Measurements from ENCODE around the gene TPRN.

Gene TPRN

GRCh38 chr9:137212520-137212919 is 12.0 kb upstream of the TPRN start:
- H3K27me3 Mint-ChIP-seq = no peaks in the 10 kb centered on the region
- peaks cover 1% of the 10 kb centered on the region for H3K4me1 Mint-ChIP-seq (ENCODE audit: low read depth)

GRCh38 chr9:137211532-137211931 is 11.0 kb upstream of the TPRN start:
- Mint-ChIP-seq H3K27me3 (no peaks in the 10 kb centered on the region), H3K4me3 (no peak overlapping the region), H3K27ac (no peak overlapping the region), H3K9me3 (ENCODE audit: low read depth) (no peaks in the 10 kb centered on the region), H3K36me3 (peaks cover 3% of the 10 kb centered on the region), H3K4me1 (ENCODE audit: low read depth) (peaks cover 11% of the 10 kb centered on the region)

More at GRCh38 chr9:137212520-137212919, 12.0 kb upstream of the TPRN start:
- no peak overlapping the region for H3K27ac Mint-ChIP-seq
- no peak overlapping the region for H3K4me3 Mint-ChIP-seq
- H3K9me3 Mint-ChIP-seq (ENCODE audit: low read depth) = no peaks in the 10 kb centered on the region
- peaks cover 1% of the 10 kb centered on the region for H3K36me3 Mint-ChIP-seq

GRCh38 chr9:137206602-137207001 is 6.1 kb upstream of the TPRN start:
- Mint-ChIP-seq H3K27ac (peak overlapping the region; percentile 85), H3K27me3 (no peaks in the 10 kb centered on the region), H3K4me1 (ENCODE audit: low read depth) (peaks cover 35% of the 10 kb centered on the region), H3K36me3 (peaks cover 3% of the 10 kb centered on the region), H3K4me3 (peak overlapping the region; percentile 90), H3K9me3 (ENCODE audit: low read depth) (no peaks in the 10 kb centered on the region)

- H3K9me3 Mint-ChIP-seq (ENCODE audit: low read depth) = no peaks in the 10 kb centered on the region
- peak within 1 kb of the TSS; percentile 95 for H3K4me3 Mint-ChIP-seq
- H3K36me3 Mint-ChIP-seq = peaks cover 3% of the 10 kb centered on the region
- peaks cover 37% of the 10 kb centered on the region for H3K4me1 Mint-ChIP-seq (ENCODE audit: low read depth)
- peak within 1 kb of the TSS; percentile 93 for H3K27ac Mint-ChIP-seq
- no peaks in the 10 kb centered on the region for H3K27me3 Mint-ChIP-seq
Measured at GRCh38 chr9:137205126-137206069, 4.9 kb upstream of the TPRN start, which contains the start of the genes NDOR1 and TMEM203. Gene NDOR1, plus strand, starts transcription at chr9:137205700. Its CDS starts 78 bp downstream, at chr9:137205778. Gene TMEM203, minus strand, starts transcription at chr9:137205648. Its CDS starts 234 bp downstream, at chr9:137205414.

- Mint-ChIP-seq H3K9me3 (ENCODE audit: low read depth) (no peaks in the 10 kb centered on the region), H3K27ac (peak overlapping the region; percentile 93), H3K36me3 (peaks cover 3% of the 10 kb centered on the region), H3K4me1 (ENCODE audit: low read depth) (peaks cover 37% of the 10 kb centered on the region), H3K4me3 (peak overlapping the region; percentile 95), H3K27me3 (no peaks in the 10 kb centered on the region)
Measured at GRCh38 chr9:137204731-137205125, 4.2 kb upstream of the TPRN start.

- Mint-ChIP-seq H3K27ac (no peak overlapping the region), H3K36me3 (peaks cover 3% of the 10 kb centered on the region), H3K9me3 (ENCODE audit: low read depth) (no peaks in the 10 kb centered on the region), H3K4me1 (ENCODE audit: low read depth) (peaks cover 39% of the 10 kb centered on the region), H3K4me3 (peak overlapping the region; percentile 40), H3K27me3 (no peaks in the 10 kb centered on the region)
Measured at GRCh38 chr9:137202966-137203365, 2.4 kb upstream of the TPRN start.

- no peaks in the 10 kb centered on the region for H3K27me3 Mint-ChIP-seq
- H3K4me1 Mint-ChIP-seq (ENCODE audit: low read depth) = peaks cover 26% of the 10 kb centered on the region
- no peaks in the 10 kb centered on the region for H3K36me3 Mint-ChIP-seq
- H3K4me3 Mint-ChIP-seq = peak overlapping the region; percentile 83
- peak overlapping the region; percentile 58 for H3K27ac Mint-ChIP-seq
- H3K9me3 Mint-ChIP-seq (ENCODE audit: low read depth) = no peaks in the 10 kb centered on the region
Measured at GRCh38 chr9:137201205-137201868, 796 bp upstream of the TPRN start.

GRCh38 chr9:137199411-137200121 is 975 bp downstream of the TPRN start:
- no peaks in the 10 kb centered on the region for H3K9me3 Mint-ChIP-seq (ENCODE audit: low read depth)
- H3K4me1 Mint-ChIP-seq (ENCODE audit: low read depth) = peaks cover 23% of the 10 kb centered on the region
- no peaks in the 10 kb centered on the region for H3K27me3 Mint-ChIP-seq
- H3K36me3 Mint-ChIP-seq = no peaks in the 10 kb centered on the region
- H3K4me3 Mint-ChIP-seq = peak overlapping the region; percentile 81
- no peak overlapping the region for H3K27ac Mint-ChIP-seq

- no peaks in the 10 kb centered on the region for H3K36me3 Mint-ChIP-seq
- peaks cover 16% of the 10 kb centered on the region for H3K4me1 Mint-ChIP-seq (ENCODE audit: low read depth)
- H3K27me3 Mint-ChIP-seq = no peaks in the 10 kb centered on the region
Measured at GRCh38 chr9:137198902-137199283, 1.6 kb downstream of the TPRN start.

GRCh38 chr9:137198051-137198901 is 2.3 kb downstream of the TPRN start:
- Mint-ChIP-seq H3K4me1 (ENCODE audit: low read depth) (peaks cover 13% of the 10 kb centered on the region), H3K36me3 (no peaks in the 10 kb centered on the region), H3K27ac (no peak overlapping the region), H3K27me3 (no peaks in the 10 kb centered on the region), H3K9me3 (ENCODE audit: low read depth) (no peaks in the 10 kb centered on the region), H3K4me3 (no peak overlapping the region)

More at GRCh38 chr9:137198902-137199283, 1.6 kb downstream of the TPRN start:
- H3K4me3 Mint-ChIP-seq = no peak overlapping the region
- no peak overlapping the region for H3K27ac Mint-ChIP-seq
- no peaks in the 10 kb centered on the region for H3K9me3 Mint-ChIP-seq (ENCODE audit: low read depth)

GRCh38 chr9:137195525-137196220 is 4.9 kb downstream of the TPRN start:
- no peak overlapping the region for H3K4me3 Mint-ChIP-seq
- no peaks in the 10 kb centered on the region for H3K27me3 Mint-ChIP-seq
- no peaks in the 10 kb centered on the region for H3K36me3 Mint-ChIP-seq
- no peak overlapping the region for H3K27ac Mint-ChIP-seq
- H3K4me1 Mint-ChIP-seq (ENCODE audit: low read depth) = peaks cover 5% of the 10 kb centered on the region
- no peaks in the 10 kb centered on the region for H3K9me3 Mint-ChIP-seq (ENCODE audit: low read depth)

- peaks cover 6% of the 10 kb centered on the region for H3K4me1 Mint-ChIP-seq (ENCODE audit: low read depth)
- no peaks in the 10 kb centered on the region for H3K9me3 Mint-ChIP-seq (ENCODE audit: low read depth)
- H3K27ac Mint-ChIP-seq = no peak overlapping the region
- no peaks in the 10 kb centered on the region for H3K27me3 Mint-ChIP-seq
- no peaks in the 10 kb centered on the region for H3K36me3 Mint-ChIP-seq
- H3K4me3 Mint-ChIP-seq = no peak overlapping the region
Measured at GRCh38 chr9:137194909-137195308, 5.6 kb downstream of the TPRN start.

- H3K36me3 Mint-ChIP-seq = no peaks in the 10 kb centered on the region
- no peak overlapping the region for H3K27ac Mint-ChIP-seq
- no peaks in the 10 kb centered on the region for H3K27me3 Mint-ChIP-seq
- no peak overlapping the region for H3K4me3 Mint-ChIP-seq
- H3K9me3 Mint-ChIP-seq (ENCODE audit: low read depth) = no peaks in the 10 kb centered on the region
- peaks cover 6% of the 10 kb centered on the region for H3K4me1 Mint-ChIP-seq (ENCODE audit: low read depth)
Measured at GRCh38 chr9:137194388-137194787, 6.2 kb downstream of the TPRN start.

All from activated naive CD8-positive, alpha-beta T cell (primary cell).